Measurements from ENCODE around the gene GLG1. TPM values are rescaled to one million over a fixed set of nuclear protein-coding genes. Genes with fewer than 3 reads are reported as not detected.
"Not testable (repeated sequence)": the region's sequence is repeated elsewhere in the genome, so short reads cannot be mapped to it uniquely, and the experiment has no call there.

The GLG1 gene
- total RNA-seq, 1 donor from 2014 or later, result 153 TPM

GRCh38 chr16:74439685-74440084, 167.2 kb downstream of the GLG1 start:
- Mint-ChIP-seq H3K27me3 (ENCODE audit: unreplicated experiment) (peaks cover 3% of the 10 kb centered on the region), H3K36me3 (ENCODE audit: low read depth, unreplicated experiment) (peaks cover 18% of the 10 kb centered on the region), H3K4me3 (ENCODE audit: unreplicated experiment) (no peak overlapping the region), H3K27ac (ENCODE audit: unreplicated experiment) (no peak overlapping the region), H3K4me1 (ENCODE audit: unreplicated experiment) (peaks cover 6% of the 10 kb centered on the region), H3K9me3 (ENCODE audit: unreplicated experiment) (no peaks in the 10 kb centered on the region)
- DNase-seq (ENCODE audit: low spot score), result no peak
- no peak for TF ChIP-seq CTCF (IDR thresholded peaks at IDR 0.05; ENCODE audit: unreplicated experiment)

- no peak overlapping the region for H3K4me3 Mint-ChIP-seq (ENCODE audit: unreplicated experiment)
- peaks cover 3% of the 10 kb centered on the region for H3K27me3 Mint-ChIP-seq (ENCODE audit: unreplicated experiment)
- no peak for DNase-seq (ENCODE audit: low spot score)
- H3K36me3 Mint-ChIP-seq (ENCODE audit: low read depth, unreplicated experiment), result peaks cover 18% of the 10 kb centered on the region
- H3K4me1 Mint-ChIP-seq (ENCODE audit: unreplicated experiment), result peaks cover 6% of the 10 kb centered on the region
- H3K27ac Mint-ChIP-seq (ENCODE audit: unreplicated experiment), result no peak overlapping the region
- TF ChIP-seq CTCF (IDR thresholded peaks at IDR 0.05; ENCODE audit: unreplicated experiment), result no peak
- H3K9me3 Mint-ChIP-seq (ENCODE audit: unreplicated experiment), result no peaks in the 10 kb centered on the region
These were observed 168.4 kb downstream of the GLG1 start for GRCh38 chr16:74438492-74438979.

GRCh38 chr16:74431516-74431915, 175.4 kb downstream of the GLG1 start:
- DNase-seq (ENCODE audit: low spot score), result no peak

GRCh38 chr16:74430036-74430712, 176.7 kb downstream of the GLG1 start:
- H3K36me3 Mint-ChIP-seq (ENCODE audit: low read depth, unreplicated experiment); H3K27ac Mint-ChIP-seq (ENCODE audit: unreplicated experiment); H3K4me1 Mint-ChIP-seq (ENCODE audit: unreplicated experiment); H3K9me3 Mint-ChIP-seq (ENCODE audit: unreplicated experiment); H3K27me3 Mint-ChIP-seq (ENCODE audit: unreplicated experiment); H3K4me3 Mint-ChIP-seq (ENCODE audit: unreplicated experiment): not testable (repeated sequence)
- peak; percentile 84 for TF ChIP-seq CTCF (IDR thresholded peaks at IDR 0.05; ENCODE audit: unreplicated experiment)
- peak; percentile 35 for DNase-seq (ENCODE audit: low spot score)

More at GRCh38 chr16:74431516-74431915, 175.4 kb downstream of the GLG1 start:
- H3K9me3 Mint-ChIP-seq (ENCODE audit: unreplicated experiment), result no peaks in the 10 kb centered on the region
- TF ChIP-seq CTCF (IDR thresholded peaks at IDR 0.05; ENCODE audit: unreplicated experiment), result no peak
- H3K4me1 Mint-ChIP-seq (ENCODE audit: unreplicated experiment), result peaks cover 9% of the 10 kb centered on the region
- H3K4me3 Mint-ChIP-seq (ENCODE audit: unreplicated experiment), result no peak overlapping the region
- peaks cover 5% of the 10 kb centered on the region for H3K36me3 Mint-ChIP-seq (ENCODE audit: low read depth, unreplicated experiment)
- no peak overlapping the region for H3K27ac Mint-ChIP-seq (ENCODE audit: unreplicated experiment)
- no peaks in the 10 kb centered on the region for H3K27me3 Mint-ChIP-seq (ENCODE audit: unreplicated experiment)

GRCh38 chr16:74428493-74428892, 178.4 kb downstream of the GLG1 start:
- not testable (repeated sequence) for H3K27me3 Mint-ChIP-seq (ENCODE audit: unreplicated experiment); H3K27ac Mint-ChIP-seq (ENCODE audit: unreplicated experiment); DNase-seq (ENCODE audit: low spot score); H3K9me3 Mint-ChIP-seq (ENCODE audit: unreplicated experiment); H3K4me1 Mint-ChIP-seq (ENCODE audit: unreplicated experiment); H3K36me3 Mint-ChIP-seq (ENCODE audit: low read depth, unreplicated experiment); H3K4me3 Mint-ChIP-seq (ENCODE audit: unreplicated experiment)

GRCh38 chr16:74425751-74426150, 181.2 kb downstream of the GLG1 start:
- not testable (repeated sequence) for H3K36me3 Mint-ChIP-seq (ENCODE audit: low read depth, unreplicated experiment); H3K4me3 Mint-ChIP-seq (ENCODE audit: unreplicated experiment); H3K4me1 Mint-ChIP-seq (ENCODE audit: unreplicated experiment); H3K27ac Mint-ChIP-seq (ENCODE audit: unreplicated experiment); H3K27me3 Mint-ChIP-seq (ENCODE audit: unreplicated experiment); DNase-seq (ENCODE audit: low spot score); H3K9me3 Mint-ChIP-seq (ENCODE audit: unreplicated experiment)

GRCh38 chr16:74423721-74424120, 183.2 kb downstream of the GLG1 start:
- not testable (repeated sequence) for H3K4me1 Mint-ChIP-seq (ENCODE audit: unreplicated experiment); H3K9me3 Mint-ChIP-seq (ENCODE audit: unreplicated experiment); DNase-seq (ENCODE audit: low spot score); H3K4me3 Mint-ChIP-seq (ENCODE audit: unreplicated experiment); H3K36me3 Mint-ChIP-seq (ENCODE audit: low read depth, unreplicated experiment); H3K27me3 Mint-ChIP-seq (ENCODE audit: unreplicated experiment); H3K27ac Mint-ChIP-seq (ENCODE audit: unreplicated experiment)

- not testable (repeated sequence) for DNase-seq (ENCODE audit: low spot score); H3K36me3 Mint-ChIP-seq (ENCODE audit: low read depth, unreplicated experiment); H3K4me1 Mint-ChIP-seq (ENCODE audit: unreplicated experiment); H3K27me3 Mint-ChIP-seq (ENCODE audit: unreplicated experiment); H3K9me3 Mint-ChIP-seq (ENCODE audit: unreplicated experiment); H3K4me3 Mint-ChIP-seq (ENCODE audit: unreplicated experiment); H3K27ac Mint-ChIP-seq (ENCODE audit: unreplicated experiment)
These were observed 184.8 kb downstream of the GLG1 start for GRCh38 chr16:74422086-74422485.

GRCh38 chr16:74421482-74421785, 185.5 kb downstream of the GLG1 start:
- H3K4me3 Mint-ChIP-seq (ENCODE audit: unreplicated experiment); H3K4me1 Mint-ChIP-seq (ENCODE audit: unreplicated experiment); H3K27ac Mint-ChIP-seq (ENCODE audit: unreplicated experiment); DNase-seq (ENCODE audit: low spot score); H3K27me3 Mint-ChIP-seq (ENCODE audit: unreplicated experiment); H3K9me3 Mint-ChIP-seq (ENCODE audit: unreplicated experiment); H3K36me3 Mint-ChIP-seq (ENCODE audit: low read depth, unreplicated experiment): not testable (repeated sequence)
